Measurements from ENCODE around the gene TENM4. TPM values are rescaled to one million over a fixed set of nuclear protein-coding genes. Genes with fewer than 3 reads are reported as not detected.

Gene TENM4
- total RNA-seq, 1 experiment from 2014 or later: 0.39 TPM

DNA sequence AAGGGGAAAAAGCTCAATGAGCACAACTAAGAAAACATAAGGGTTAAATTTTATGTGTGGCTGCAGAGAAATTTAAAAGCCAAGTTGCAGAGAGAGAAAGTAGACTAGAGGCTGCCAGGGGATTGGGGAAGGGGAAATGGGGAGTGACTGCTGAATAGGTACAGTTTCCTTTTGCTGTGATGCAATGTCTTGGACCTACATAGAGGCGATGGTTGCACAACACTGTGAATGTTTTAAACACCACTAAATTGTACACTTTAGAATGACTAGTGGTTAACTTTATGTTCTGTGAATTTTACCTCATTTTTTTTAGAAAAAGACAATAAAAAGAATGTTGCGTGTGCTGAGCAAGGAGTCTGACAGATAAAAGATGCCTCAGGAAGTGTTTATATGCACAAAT, 36.5 kb downstream of the TENM4 start:
- Histone ChIP-seq H3K4me1 (ENCODE audit: control insufficient read depth, insufficient read depth, low read length) (no peaks in the 10 kb centered on the region), H3K4me3 (ENCODE audit: low read depth in 2 of 2, low read length in 2 of 2) (no peak overlapping the region), H3K27ac (ENCODE audit: low read length) (no peak overlapping the region), H3K9me3 (ENCODE audit: control insufficient read depth, insufficient read depth, low read depth, low read length) (no peaks in the 10 kb centered on the region), H3K27me3 (ENCODE audit: control insufficient read depth, insufficient read depth, low read length) (no peaks in the 10 kb centered on the region), H3K36me3 (ENCODE audit: control insufficient read depth, insufficient read depth, low read length) (no peaks in the 10 kb centered on the region)
- intact Hi-C loops (cut with micrococcal nuclease; ENCODE audit: unreplicated experiment) (no loop called here), in situ Hi-C loops (cut with HindIII; ENCODE audit: low pct_unique_long_range_greater_than_20kb, low sequenced_read_pairs) (no loop called here)
- ATAC-seq (no peak), DNase-seq (ENCODE audit: low read depth, low spot score) (no peak)
- CTCF ChIA-PET: no interaction called here
- POLR2A ChIA-PET: no interaction called here
- BruUV-seq (replicated peaks): no TSS peak
- TF ChIP-seq POLR2AphosphoS5 (IDR thresholded peaks at IDR 0.05; ENCODE audit: low read depth, low read length): no peak

GRCh38 chr11:79403839-79404238, 37.0 kb downstream of the TENM4 start:
- ATAC-seq (no peak), DNase-seq (ENCODE audit: low read depth, low spot score) (no peak)
- TF ChIP-seq REST (IDR thresholded peaks at IDR 0.05; ENCODE audit: insufficient read depth in 1 of 2, low read depth in 2 of 2, low read length in 1 of 2) (no peak), SIN3A (IDR thresholded peaks at IDR 0.05; ENCODE audit: borderline replicate concordance, insufficient read depth, low read depth, low read length) (no peak), POLR2AphosphoS5 (IDR thresholded peaks at IDR 0.05; ENCODE audit: low read depth, low read length) (no peak), TCF7L2 (IDR thresholded peaks at IDR 0.05; ENCODE audit: low read depth, low read length) (no peak), CTCF (IDR thresholded peaks at IDR 0.05) (no peak)
- no peaks in the 10 kb centered on the region for H3K36me3 ChIP-seq (ENCODE audit: control insufficient read depth, insufficient read depth, low read length)
- in situ Hi-C loops (cut with HindIII; ENCODE audit: low pct_unique_long_range_greater_than_20kb, low sequenced_read_pairs): no loop called here
- no peaks in the 10 kb centered on the region for H3K27me3 ChIP-seq (ENCODE audit: control insufficient read depth, insufficient read depth, low read length)
- H3K4me3 ChIP-seq (ENCODE audit: low read depth in 2 of 2, low read length in 2 of 2): no peak overlapping the region
- BruUV-seq (replicated peaks): no TSS peak
- H3K4me1 ChIP-seq (ENCODE audit: control insufficient read depth, insufficient read depth, low read length): no peaks in the 10 kb centered on the region
- POLR2A ChIA-PET: no interaction called here
- no peaks in the 10 kb centered on the region for H3K9me3 ChIP-seq (ENCODE audit: control insufficient read depth, insufficient read depth, low read depth, low read length)
- H3K27ac ChIP-seq (ENCODE audit: low read length): no peak overlapping the region
- CTCF ChIA-PET: interaction anchor here (0.6 kb wide), 1 partner anchor 36 kb away, joined by 4 read pairs; no protein-coding TSS in a partner anchor
- intact Hi-C loops (cut with micrococcal nuclease; ENCODE audit: unreplicated experiment): no loop called here

GRCh38 chr11:79402912-79403311, 37.9 kb downstream of the TENM4 start:
- TF ChIP-seq REST (IDR thresholded peaks at IDR 0.05; ENCODE audit: insufficient read depth in 1 of 2, low read depth in 2 of 2, low read length in 1 of 2) (no peak), TCF7L2 (IDR thresholded peaks at IDR 0.05; ENCODE audit: low read depth, low read length) (no peak), POLR2AphosphoS5 (IDR thresholded peaks at IDR 0.05; ENCODE audit: low read depth, low read length) (no peak), SIN3A (IDR thresholded peaks at IDR 0.05; ENCODE audit: borderline replicate concordance, insufficient read depth, low read depth, low read length) (no peak), CTCF (IDR thresholded peaks at IDR 0.05) (no peak)
- DNase-seq (ENCODE audit: low read depth, low spot score) (no peak), ATAC-seq (no peak)
- BruUV-seq (replicated peaks): no TSS peak
- H3K36me3 ChIP-seq (ENCODE audit: control insufficient read depth, insufficient read depth, low read length): no peaks in the 10 kb centered on the region
- H3K9me3 ChIP-seq (ENCODE audit: control insufficient read depth, insufficient read depth, low read depth, low read length): no peaks in the 10 kb centered on the region
- ChIA-PET POLR2A (no interaction called here), CTCF (no interaction called here)
- H3K4me1 ChIP-seq (ENCODE audit: control insufficient read depth, insufficient read depth, low read length): no peaks in the 10 kb centered on the region
- no peaks in the 10 kb centered on the region for H3K27me3 ChIP-seq (ENCODE audit: control insufficient read depth, insufficient read depth, low read length)
- in situ Hi-C loops (cut with HindIII; ENCODE audit: low pct_unique_long_range_greater_than_20kb, low sequenced_read_pairs) (no loop called here), intact Hi-C loops (cut with micrococcal nuclease; ENCODE audit: unreplicated experiment) (no loop called here)
- H3K4me3 ChIP-seq (ENCODE audit: low read depth in 2 of 2, low read length in 2 of 2): no peak overlapping the region
- H3K27ac ChIP-seq (ENCODE audit: low read length): no peak overlapping the region
